Stimulated activated CD4-positive, alpha-beta T cell treated with anti-CD3 and anti-CD28 coated beads, Interleukin-1b, Interleukin-23, amount 100 ng/mL, for 24 hours (primary cell): Measurements from ENCODE around the gene HMGN4.
"Not testable (repeated sequence)": the region's sequence is repeated elsewhere in the genome, so short reads cannot be mapped to it uniquely, and the experiment has no call there.

ENCODE experiments used
- DNase-seq, 4 experiments: peaks; one replicate each; pipeline ENCODE4 v3.0.0-alpha.2; 2020; ENCODE audit warnings: low read depth in 4 of 4, low spot score in 1 of 4

Gene HMGN4

DNA sequence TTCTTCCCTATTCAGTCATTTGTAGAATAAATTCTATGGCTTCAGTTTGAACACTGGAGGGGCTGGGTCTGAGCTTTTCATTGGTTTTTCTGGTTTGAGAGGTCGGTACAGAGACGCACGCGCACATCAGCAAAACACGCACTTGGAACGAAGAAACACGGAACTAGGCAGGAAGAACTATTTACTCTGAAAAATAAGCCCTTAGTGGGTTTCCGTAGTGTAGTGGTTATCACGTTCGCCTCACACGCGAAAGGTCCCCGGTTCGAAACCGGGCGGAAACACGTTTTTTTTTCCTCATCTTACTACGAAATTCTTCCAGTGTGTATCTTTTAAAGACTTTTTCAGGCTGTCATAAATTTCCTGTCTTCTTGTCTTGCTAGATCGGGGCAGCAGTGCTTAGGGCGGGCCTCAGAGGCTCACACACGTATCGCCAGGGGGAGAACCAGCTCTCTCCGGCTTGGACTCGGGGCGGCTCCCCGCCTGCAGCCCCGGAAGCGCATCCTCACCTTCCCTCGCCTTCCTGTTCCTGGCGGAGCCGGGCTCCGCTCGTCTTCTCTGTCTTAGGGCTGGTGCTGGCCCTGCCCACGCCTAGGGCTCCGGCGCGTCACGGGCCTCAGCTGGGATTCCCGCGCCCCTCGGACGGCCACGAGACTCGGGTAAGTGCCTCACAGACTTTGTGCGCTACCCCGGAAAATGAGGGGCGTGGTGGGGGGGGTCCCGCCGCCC is at the start of gene HMGN4:
Gene HMGN4, plus strand, starts transcription at position 521 of the 726 bp plus-strand sequence. CDS start 6,841 bp downstream, outside the sequence.
- peak in 3 of 4 experiments; percentile 55 to 73 (median 69) for DNase-seq

DNA sequence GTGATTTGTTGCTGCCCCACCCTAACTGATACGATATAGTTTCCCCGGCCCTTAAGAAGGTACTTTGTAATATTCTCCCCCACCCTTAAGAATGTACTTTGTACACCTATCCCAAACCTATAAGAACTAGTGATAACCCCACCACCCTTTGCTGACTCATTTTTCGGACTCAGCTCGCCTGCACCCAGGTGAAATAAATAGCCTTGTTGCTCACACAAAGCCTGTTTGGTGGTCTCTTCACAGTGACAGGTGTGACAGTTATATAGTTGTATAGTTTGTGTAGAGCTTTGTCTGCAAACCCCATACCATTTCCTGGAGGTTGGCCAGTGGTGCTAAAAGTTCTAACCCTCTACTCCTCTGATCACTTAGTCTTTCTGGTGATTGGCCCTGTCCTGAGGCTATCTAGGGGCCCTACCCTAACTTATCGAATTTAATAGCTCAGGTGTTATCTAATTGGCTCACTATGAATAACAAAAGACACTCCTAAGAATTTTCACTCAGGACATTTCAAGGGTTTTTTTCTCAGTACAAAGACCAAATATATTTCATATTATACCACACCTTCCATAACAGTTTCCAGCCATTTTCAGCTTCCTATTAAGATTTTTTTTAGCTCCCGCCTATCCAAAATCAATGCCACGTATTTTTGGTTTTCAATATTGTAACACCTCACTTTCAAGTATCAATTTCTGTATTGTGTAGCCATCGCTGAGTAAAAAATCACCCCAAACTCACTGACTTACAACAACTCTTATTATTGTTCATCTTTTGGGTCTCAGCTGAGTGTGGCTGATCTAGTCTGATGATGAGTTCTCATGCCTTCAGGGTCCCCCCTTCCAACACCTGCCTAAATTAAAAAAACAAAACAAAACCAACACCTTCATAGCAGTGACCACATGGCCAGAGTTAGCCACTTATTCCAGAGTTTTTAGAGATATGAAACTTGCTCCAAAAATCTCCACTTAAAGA is 47.9 kb upstream of the HMGN4 start:
- DNase-seq: no peak

- no peak for DNase-seq
Observed at GRCh38 chr6:26491604-26492003, 46.6 kb upstream of the HMGN4 start.

GRCh38 chr6:26493258-26493657 is 44.9 kb upstream of the HMGN4 start:
- no peak for DNase-seq

- DNase-seq: no peak
Observed at GRCh38 chr6:26494117-26494516, 44.0 kb upstream of the HMGN4 start.

- DNase-seq: no peak
Observed at GRCh38 chr6:26495281-26495680, 42.9 kb upstream of the HMGN4 start.

DNA sequence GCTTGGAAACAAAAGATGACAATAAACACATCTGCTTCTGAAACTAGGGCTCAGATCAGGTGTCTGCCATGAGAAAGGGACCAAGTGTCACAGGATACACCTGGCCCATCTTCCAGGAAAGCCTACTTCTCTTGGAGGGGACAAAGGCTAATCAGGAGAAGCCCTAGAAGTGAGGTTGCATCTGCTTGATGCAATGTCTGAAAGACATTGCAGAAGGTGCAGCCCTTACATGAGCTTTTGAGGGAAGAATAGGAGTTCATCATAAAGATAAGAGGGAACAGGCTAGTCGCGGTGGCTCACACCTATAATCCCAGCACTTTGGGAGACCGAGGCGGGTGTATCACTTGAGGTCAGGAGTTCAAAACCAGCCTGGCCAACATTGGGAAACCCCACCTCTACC is 40.6 kb upstream of the HMGN4 start:
- no peak for DNase-seq

DNA sequence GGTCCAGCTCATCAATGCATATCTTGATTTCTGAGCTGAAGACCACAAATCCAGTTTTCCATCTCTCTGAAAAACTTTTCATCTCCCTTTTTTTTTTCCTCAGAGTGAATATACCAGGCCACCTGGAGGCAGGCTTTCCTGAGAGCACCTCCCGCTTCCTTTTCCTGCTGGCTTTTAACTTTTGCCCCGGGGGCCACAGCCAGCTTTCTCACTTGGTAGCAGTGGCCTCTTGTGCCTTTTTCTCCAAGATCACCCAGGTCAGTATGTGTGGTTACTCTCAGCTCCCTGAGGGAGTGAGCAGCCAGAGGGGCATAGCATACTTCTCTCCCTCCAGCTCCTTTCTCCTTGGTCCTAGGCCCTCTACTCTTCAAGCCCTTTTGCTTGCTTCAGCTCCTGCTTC is 38.1 kb upstream of the HMGN4 start, which contains the start of gene BTN1A1:
Gene BTN1A1, plus strand, starts transcription at position 202 of the 400 bp plus-strand sequence. CDS start 984 bp downstream, outside the sequence.
- DNase-seq: no peak

GRCh38 chr6:26501482-26501986 is 36.6 kb upstream of the HMGN4 start:
- peak in 2 of 4 experiments; percentile 6 to 11 for DNase-seq

DNA sequence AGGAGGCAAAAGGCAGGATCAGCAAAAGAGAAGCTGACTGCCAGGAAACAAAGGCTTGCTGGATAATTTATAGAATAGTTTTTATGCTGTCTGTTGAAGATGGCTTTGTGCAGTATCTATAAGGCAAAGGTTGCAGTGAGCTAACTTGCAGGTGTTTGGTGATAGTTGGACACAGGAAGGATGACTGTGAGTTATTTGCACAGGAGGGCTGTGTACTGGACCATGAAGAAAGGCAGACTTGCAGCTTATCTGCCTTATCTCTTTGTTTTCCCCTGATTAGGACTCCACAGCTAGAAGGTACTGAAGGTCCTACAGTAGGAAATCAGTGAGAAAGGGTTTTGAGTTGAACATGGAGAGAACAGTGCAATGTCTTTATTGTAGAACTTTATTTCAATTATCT is 36.0 kb upstream of the HMGN4 start:
- no peak for DNase-seq

DNA sequence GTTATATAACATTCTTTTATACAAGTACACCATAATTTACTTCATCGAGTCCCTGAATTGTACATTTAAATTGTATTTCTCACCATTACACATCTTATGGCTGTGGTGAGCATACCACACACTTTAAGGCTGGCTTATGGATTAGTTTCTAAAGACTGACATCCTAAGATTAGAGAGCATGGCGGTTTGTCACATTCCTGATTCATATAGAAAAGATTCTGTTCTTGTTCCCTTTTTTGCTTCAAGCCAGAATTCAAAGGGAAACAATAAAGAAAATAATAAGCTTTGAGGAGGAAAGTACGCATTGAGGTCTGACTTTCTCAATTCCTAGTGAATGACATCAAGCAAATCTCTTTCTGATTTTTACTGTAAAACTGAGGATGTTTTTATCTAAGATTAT is 35.5 kb upstream of the HMGN4 start:
- DNase-seq: no peak

GRCh38 chr6:26507658-26508057 is 30.5 kb upstream of the HMGN4 start:
- DNase-seq: no peak

DNA sequence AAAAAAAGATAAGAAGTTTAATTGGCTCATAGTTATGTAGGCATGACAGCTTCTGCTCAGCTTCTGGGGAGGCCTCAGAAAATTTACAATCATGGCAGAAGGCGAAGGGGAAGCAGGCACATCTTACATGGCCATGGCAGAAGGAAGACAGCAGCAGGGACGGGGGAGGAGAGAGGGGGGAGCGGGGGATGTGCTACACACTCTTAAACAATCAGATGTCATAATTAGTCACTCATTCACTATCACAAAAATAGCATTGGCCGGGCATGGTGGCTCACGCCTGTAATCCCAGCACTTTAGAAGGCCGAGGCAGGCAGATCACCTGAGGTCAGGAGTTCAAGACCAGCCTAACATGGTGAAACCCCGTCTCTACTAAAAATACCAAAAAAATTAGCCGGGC is 27.1 kb upstream of the HMGN4 start:
- DNase-seq: not testable (repeated sequence)

GRCh38 chr6:26514984-26515383 is 23.2 kb upstream of the HMGN4 start:
- DNase-seq: no peak

- no peak for DNase-seq
Observed at GRCh38 chr6:26516481-26517427, 21.4 kb upstream of the HMGN4 start.

GRCh38 chr6:26519359-26519758 is 18.8 kb upstream of the HMGN4 start:
- DNase-seq: no peak

DNA sequence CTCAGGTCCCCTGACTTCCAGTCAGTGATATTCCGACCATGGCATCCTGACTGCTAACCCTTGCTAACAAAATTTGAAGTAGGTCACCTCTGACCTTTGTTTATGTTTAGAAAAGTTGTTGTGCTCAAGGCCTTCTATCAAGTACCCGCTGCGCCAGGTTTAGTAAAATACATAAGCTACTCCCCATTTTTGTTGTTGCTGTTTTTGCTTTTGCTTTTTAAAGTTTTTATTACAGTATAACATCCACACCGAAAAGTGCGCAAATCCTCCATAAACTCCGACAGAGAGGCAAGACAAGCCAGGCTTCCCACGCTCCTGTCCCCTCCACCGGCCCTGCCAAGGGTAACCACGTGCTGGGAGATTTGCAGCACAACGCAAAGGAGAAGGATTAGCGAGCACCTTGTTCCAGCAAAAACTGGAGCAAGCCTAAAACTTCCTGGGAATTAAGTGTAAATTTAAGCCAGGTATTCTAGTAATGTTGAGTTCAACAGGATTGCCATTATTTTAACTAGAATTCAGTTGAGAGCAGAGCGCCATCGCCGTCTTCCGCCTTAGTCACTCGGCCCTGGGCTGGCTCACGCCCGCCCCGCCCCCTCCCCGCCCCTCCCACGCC is 17.8 kb upstream of the HMGN4 start:
- DNase-seq: no peak

- peak; percentile 60 to 85 (median 70) for DNase-seq
Observed at GRCh38 chr6:26520850-26521599, 17.1 kb upstream of the HMGN4 start.

- DNase-seq: peak; percentile 33 to 61 (median 36)
Observed at GRCh38 chr6:26521600-26522391, 16.4 kb upstream of the HMGN4 start.
